HepG2 (cell line): Measurements from ENCODE around the gene CHST13. TPM values are rescaled to one million over a fixed set of nuclear protein-coding genes. Genes with fewer than 3 reads are reported as not detected.

Experiments
- ARNTL ChIP-seq: sonication (generic); formaldehyde crosslinking; IDR thresholded peaks from 2 replicates; pipeline ENCODE4 v1.4.0; 2020; ENCODE audit warnings: mild to moderate bottlenecking, missing genetic modification reagents
- BORCS8-MEF2B ChIP-seq: sonication (generic); formaldehyde crosslinking; IDR thresholded peaks from 2 replicates; pipeline ENCODE4 v1.8.0; 2022; ENCODE audit warnings: mild to moderate bottlenecking, missing genetic modification reagents
- DNMT1 ChIP-seq: sonication (generic); formaldehyde crosslinking; IDR thresholded peaks from 2 replicates; pipeline ENCODE4 v1.5.1; 2020; ENCODE audit warnings: mild to moderate bottlenecking, missing genetic modification reagents
- FOSL1 ChIP-seq: sonication (generic); formaldehyde crosslinking; IDR thresholded peaks from 2 replicates; pipeline ENCODE4 v1.9.0; 2021; ENCODE audit warnings: missing genetic modification reagents, borderline replicate concordance
- MNT ChIP-seq: fragments of 450-650 bp; IDR thresholded peaks from 2 replicates; pipeline ENCODE4 v1.6.1; 2016
- TRAFD1 ChIP-seq: sonication (generic); formaldehyde crosslinking; IDR thresholded peaks from 2 replicates; pipeline ENCODE4 v1.5.1; 2020; ENCODE audit warnings: missing genetic modification reagents, mild to moderate bottlenecking, borderline replicate concordance
- TRIM24 ChIP-seq: sonication (generic); formaldehyde crosslinking; IDR thresholded peaks from 2 replicates; pipeline ENCODE4 v1.8.0; 2022; ENCODE audit warnings: mild to moderate bottlenecking, missing genetic modification reagents
- ZBTB34 ChIP-seq: sonication (generic); formaldehyde crosslinking; IDR thresholded peaks from 2 replicates; pipeline ENCODE4 v1.8.0; 2022; ENCODE audit warnings: mild to moderate bottlenecking, missing genetic modification reagents
- polyA plus RNA-seq, 8 experiments: library from polyadenylated mRNA; depleted of rRNA in 3 of 8; stranded (reverse) in 7 of 8; unstranded in 1 of 8; fragments of >200 nt; fragmentation: Illumina TruSeq in 4 of 8; extraction: Trizol in 4 of 8; gene quantifications; 2 replicates each; pipeline versions ENCODE4 v1.2.1 to v1.2.3, GENCODE V29; 2011 to 2016; ENCODE audit warnings: low read depth in 4 of 8, missing spikeins in 1 of 8, mixed read lengths in 1 of 8; ENCODE audit not compliant: insufficient read depth in 1 of 8
- total RNA-seq, 5 experiments: library from RNA; depleted of rRNA; stranded (reverse); fragments of >200 nt; fragmentation: Illumina TruSeq; extraction: Trizol; gene quantifications; 2 replicates each; pipeline ENCODE4 v1.2.3, GENCODE V29; 2016; ENCODE audit warnings: low read depth in 1 of 5
- TF ChIP-seq, protein P1 (sequence below), 2 experiments: sonication (generic) in 1 of 2; formaldehyde crosslinking in 1 of 2; IDR thresholded peaks; 2 replicates each; pipeline versions ENCODE4 v1.6.1 to v1.9.0; 2014 to 2022; ENCODE audit warnings: antibody characterized with exemption in 1 of 2, borderline replicate concordance in 1 of 2, inconsistent platforms in 1 of 2, low read depth in 1 of 2, missing genetic modification reagents in 1 of 2
- TF ChIP-seq, protein P2 (sequence below): sonication (generic); formaldehyde crosslinking; IDR thresholded peaks from 2 replicates; pipeline ENCODE4 v1.5.1; 2020; ENCODE audit warnings: mild to moderate bottlenecking, missing genetic modification reagents, borderline replicate concordance

Gene CHST13
- total and polyA plus RNA-seq, 2 of the 13 experiments (the other 11 are each of a cell fraction or from before 2014, with no cell fraction given): 32.0 to 43.1 TPM

DNA sequence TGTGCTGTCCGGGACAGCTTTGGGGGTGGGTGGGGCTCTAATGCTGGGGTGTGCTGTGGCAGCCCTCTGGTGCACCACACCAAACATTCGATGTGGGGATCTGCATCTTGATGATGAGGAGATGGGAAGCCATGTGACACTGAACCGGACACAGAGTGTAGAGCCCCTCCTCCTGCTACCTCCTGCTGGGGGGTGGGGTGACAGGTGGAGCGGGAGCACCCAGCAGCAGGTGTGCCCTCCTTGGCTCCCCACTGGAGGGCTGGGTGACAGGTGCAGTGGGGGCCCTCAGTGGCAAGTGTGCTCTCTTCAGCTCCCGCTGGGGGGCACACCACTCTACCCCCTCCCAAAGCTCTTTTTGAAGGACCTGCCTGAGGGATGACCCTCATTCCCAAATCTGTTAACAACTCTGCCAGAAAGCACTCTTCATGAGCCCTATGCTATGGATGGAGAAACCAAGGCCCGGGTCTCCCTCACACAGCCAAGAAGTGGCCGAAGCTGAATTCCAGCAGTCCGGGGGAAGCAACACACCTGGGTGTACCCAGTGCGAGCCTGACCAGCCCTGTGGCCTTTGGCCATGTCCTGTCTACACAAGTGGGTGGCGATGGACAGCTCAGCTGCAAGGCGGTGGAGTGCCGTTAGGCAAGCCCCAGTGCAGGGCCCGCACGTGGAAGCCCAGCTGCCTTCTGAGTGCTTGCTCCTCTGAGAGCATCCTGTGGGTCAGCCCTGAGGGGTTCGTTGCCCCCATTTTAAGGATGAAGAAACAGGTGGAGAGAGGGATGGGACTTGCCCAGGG, 5.8 kb upstream of the CHST13 start (continued):
- TF ChIP-seq ZBTB34 (CRISPR knock-in tag) (no peak), MNT (no peak), BORCS8-MEF2B (no peak; the same call in 1 of the 2 replicates), ARNTL (peak; percentile 62), DNMT1 (CRISPR knock-in tag) (no peak), TRAFD1 (no peak), FOSL1 (CRISPR knock-in tag) (no peak), TRIM24 (CRISPR knock-in tag) (no peak)
- TF ChIP-seq, protein P1, sequence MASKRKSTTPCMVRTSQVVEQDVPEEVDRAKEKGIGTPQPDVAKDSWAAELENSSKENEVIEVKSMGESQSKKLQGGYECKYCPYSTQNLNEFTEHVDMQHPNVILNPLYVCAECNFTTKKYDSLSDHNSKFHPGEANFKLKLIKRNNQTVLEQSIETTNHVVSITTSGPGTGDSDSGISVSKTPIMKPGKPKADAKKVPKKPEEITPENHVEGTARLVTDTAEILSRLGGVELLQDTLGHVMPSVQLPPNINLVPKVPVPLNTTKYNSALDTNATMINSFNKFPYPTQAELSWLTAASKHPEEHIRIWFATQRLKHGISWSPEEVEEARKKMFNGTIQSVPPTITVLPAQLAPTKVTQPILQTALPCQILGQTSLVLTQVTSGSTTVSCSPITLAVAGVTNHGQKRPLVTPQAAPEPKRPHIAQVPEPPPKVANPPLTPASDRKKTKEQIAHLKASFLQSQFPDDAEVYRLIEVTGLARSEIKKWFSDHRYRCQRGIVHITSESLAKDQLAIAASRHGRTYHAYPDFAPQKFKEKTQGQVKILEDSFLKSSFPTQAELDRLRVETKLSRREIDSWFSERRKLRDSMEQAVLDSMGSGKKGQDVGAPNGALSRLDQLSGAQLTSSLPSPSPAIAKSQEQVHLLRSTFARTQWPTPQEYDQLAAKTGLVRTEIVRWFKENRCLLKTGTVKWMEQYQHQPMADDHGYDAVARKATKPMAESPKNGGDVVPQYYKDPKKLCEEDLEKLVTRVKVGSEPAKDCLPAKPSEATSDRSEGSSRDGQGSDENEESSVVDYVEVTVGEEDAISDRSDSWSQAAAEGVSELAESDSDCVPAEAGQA (IDR thresholded peaks at IDR 0.05; ENCODE audit: low read depth): no peak
- TF ChIP-seq, protein P1 (CRISPR knock-in tag; IDR thresholded peaks at IDR 0.05; ENCODE audit: borderline replicate concordance): no peak
- TF ChIP-seq, protein P2, sequence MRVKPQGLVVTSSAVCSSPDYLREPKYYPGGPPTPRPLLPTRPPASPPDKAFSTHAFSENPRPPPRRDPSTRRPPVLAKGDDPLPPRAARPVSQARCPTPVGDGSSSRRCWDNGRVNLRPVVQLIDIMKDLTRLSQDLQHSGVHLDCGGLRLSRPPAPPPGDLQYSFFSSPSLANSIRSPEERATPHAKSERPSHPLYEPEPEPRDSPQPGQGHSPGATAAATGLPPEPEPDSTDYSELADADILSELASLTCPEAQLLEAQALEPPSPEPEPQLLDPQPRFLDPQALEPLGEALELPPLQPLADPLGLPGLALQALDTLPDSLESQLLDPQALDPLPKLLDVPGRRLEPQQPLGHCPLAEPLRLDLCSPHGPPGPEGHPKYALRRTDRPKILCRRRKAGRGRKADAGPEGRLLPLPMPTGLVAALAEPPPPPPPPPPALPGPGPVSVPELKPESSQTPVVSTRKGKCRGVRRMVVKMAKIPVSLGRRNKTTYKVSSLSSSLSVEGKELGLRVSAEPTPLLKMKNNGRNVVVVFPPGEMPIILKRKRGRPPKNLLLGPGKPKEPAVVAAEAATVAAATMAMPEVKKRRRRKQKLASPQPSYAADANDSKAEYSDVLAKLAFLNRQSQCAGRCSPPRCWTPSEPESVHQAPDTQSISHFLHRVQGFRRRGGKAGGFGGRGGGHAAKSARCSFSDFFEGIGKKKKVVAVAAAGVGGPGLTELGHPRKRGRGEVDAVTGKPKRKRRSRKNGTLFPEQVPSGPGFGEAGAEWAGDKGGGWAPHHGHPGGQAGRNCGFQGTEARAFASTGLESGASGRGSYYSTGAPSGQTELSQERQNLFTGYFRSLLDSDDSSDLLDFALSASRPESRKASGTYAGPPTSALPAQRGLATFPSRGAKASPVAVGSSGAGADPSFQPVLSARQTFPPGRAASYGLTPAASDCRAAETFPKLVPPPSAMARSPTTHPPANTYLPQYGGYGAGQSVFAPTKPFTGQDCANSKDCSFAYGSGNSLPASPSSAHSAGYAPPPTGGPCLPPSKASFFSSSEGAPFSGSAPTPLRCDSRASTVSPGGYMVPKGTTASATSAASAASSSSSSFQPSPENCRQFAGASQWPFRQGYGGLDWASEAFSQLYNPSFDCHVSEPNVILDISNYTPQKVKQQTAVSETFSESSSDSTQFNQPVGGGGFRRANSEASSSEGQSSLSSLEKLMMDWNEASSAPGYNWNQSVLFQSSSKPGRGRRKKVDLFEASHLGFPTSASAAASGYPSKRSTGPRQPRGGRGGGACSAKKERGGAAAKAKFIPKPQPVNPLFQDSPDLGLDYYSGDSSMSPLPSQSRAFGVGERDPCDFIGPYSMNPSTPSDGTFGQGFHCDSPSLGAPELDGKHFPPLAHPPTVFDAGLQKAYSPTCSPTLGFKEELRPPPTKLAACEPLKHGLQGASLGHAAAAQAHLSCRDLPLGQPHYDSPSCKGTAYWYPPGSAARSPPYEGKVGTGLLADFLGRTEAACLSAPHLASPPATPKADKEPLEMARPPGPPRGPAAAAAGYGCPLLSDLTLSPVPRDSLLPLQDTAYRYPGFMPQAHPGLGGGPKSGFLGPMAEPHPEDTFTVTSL (CRISPR knock-in tag): no peak
